GM19035 (cell line): ENCODE measurements around the gene IL4.
"Not testable (repeated sequence)": the region's sequence is repeated elsewhere in the genome, so short reads cannot be mapped to it uniquely, and the experiment has no call there.

Source experiments
- ATAC-seq: cut with Tn5 transposase; IDR thresholded peaks from one replicate; pipeline ENCODE4 v1.9.1; 2021; ENCODE audit not compliant: unreplicated experiment

The IL4 gene

GRCh38 chr5:132689513-132689912 lies 15.7 kb downstream of the IL4 start:
- no peak for ATAC-seq

- ATAC-seq, result no peak
Observed at GRCh38 chr5:132690156-132690555, 16.4 kb downstream of the IL4 start.

- not testable (repeated sequence) for ATAC-seq
Observed at GRCh38 chr5:132691755-132692631, 18.2 kb downstream of the IL4 start.

GRCh38 chr5:132692632-132692967 lies 18.8 kb downstream of the IL4 start:
- no peak for ATAC-seq

GRCh38 chr5:132695956-132696355 lies 22.2 kb downstream of the IL4 start:
- ATAC-seq, result no peak

GRCh38 chr5:132704875-132705274 lies 31.1 kb downstream of the IL4 start:
- no peak for ATAC-seq

- ATAC-seq, result no peak
Observed at GRCh38 chr5:132708645-132709044, 34.9 kb downstream of the IL4 start.

GRCh38 chr5:132714456-132715307 lies 40.9 kb downstream of the IL4 start:
- ATAC-seq, result no peak

- no peak for ATAC-seq
Observed at GRCh38 chr5:132718544-132719312, 44.9 kb downstream of the IL4 start.

GRCh38 chr5:132725745-132726144 lies 52.0 kb downstream of the IL4 start:
- ATAC-seq, result no peak

- ATAC-seq, result no peak
Observed at GRCh38 chr5:132729896-132730295, 56.1 kb downstream of the IL4 start.
